Thyroid gland (tissue), 4 donors: ENCODE measurements around the gene PCDHGC5. TPM values are rescaled to one million over a fixed set of nuclear protein-coding genes. Genes with fewer than 3 reads are reported as not detected.
A peak's percentile ranks its signal among the peaks of the same experiment; 100 is the strongest.

Source experiments
- DNase-seq, 2 donors: peaks; one replicate each; pipeline ENCODE4 v3.0.0-alpha.2; 2019
- H3K27ac ChIP-seq, 3 donors: fragments of 200-600 bp; sonication (generic); 1 replicate in 2 of 3; 2 replicates in 1 of 3; pipeline ENCODE4 v1.5.1; 2016 to 2019; ENCODE audit warnings: mild to moderate bottlenecking in 1 of 3, moderate library complexity in 1 of 3
- H3K27me3 ChIP-seq: fragments of 200-600 bp; sonication (generic); one replicate; pipeline ENCODE4 v1.5.1; 2019
- H3K36me3 ChIP-seq, 2 donors: fragments of 200-600 bp; sonication (generic); one replicate each; pipeline ENCODE4 v1.5.1; 2016 to 2019
- H3K4me1 ChIP-seq, 2 donors: fragments of 200-600 bp; sonication (generic); one replicate each; pipeline ENCODE4 v1.5.1; 2017 to 2019
- H3K4me3 ChIP-seq, 3 donors: fragments of 200-600 bp; sonication (generic); replicated peaks in 1 of 3; 1 replicate in 2 of 3; 2 replicates in 1 of 3; pipeline ENCODE4 v1.5.1; 2016; ENCODE audit warnings: mild to moderate bottlenecking in 1 of 3
- H3K9me3 ChIP-seq: fragments of 200-600 bp; sonication (generic); one replicate; pipeline ENCODE4 v1.5.1; 2017
- POLR2A ChIP-seq, 2 donors: fragments of 450-650 bp; IDR thresholded peaks; one replicate each; pipeline ENCODE4 v1.6.1; 2017; ENCODE audit warnings: antibody characterized with exemption in 2 of 2, mild to moderate bottlenecking in 2 of 2, moderate library complexity in 1 of 2
- WGBS, 2 donors: methylation state at CpG; one replicate each; pipeline ENCODE4 v1.1.5; 2017; 5-methylcytosine and 5-hydroxymethylcytosine counted together
- intact Hi-C: fragments of 100-400 bp; cut with DNase I; formaldehyde crosslinking; loops from one replicate; pipeline ENCODE4 v1.15.1; 2023
- total RNA-seq, 4 donors: library from RNA; depleted of rRNA; stranded (reverse); fragments of >200 nt; gene quantifications; one replicate each; pipeline ENCODE4 v1.2.3, GENCODE V29; 2016
- TF ChIP-seq, protein P1 (sequence below), 6 experiments: fragments of 200-600 bp in 3 of 6; fragments of 450-650 bp in 3 of 6; sonication (generic) in 3 of 6; IDR thresholded peaks; one replicate each; pipeline ENCODE4 v1.5.1; 2016 to 2019; ENCODE audit warnings: antibody characterized with exemption in 6 of 6, mild to moderate bottlenecking in 2 of 6, inconsistent platforms in 1 of 6, moderate library complexity in 1 of 6

Gene PCDHGC5
- total RNA-seq, 4 donors from 2014 or later, result 1.8 to 3.4 (median 2.1) TPM

DNA sequence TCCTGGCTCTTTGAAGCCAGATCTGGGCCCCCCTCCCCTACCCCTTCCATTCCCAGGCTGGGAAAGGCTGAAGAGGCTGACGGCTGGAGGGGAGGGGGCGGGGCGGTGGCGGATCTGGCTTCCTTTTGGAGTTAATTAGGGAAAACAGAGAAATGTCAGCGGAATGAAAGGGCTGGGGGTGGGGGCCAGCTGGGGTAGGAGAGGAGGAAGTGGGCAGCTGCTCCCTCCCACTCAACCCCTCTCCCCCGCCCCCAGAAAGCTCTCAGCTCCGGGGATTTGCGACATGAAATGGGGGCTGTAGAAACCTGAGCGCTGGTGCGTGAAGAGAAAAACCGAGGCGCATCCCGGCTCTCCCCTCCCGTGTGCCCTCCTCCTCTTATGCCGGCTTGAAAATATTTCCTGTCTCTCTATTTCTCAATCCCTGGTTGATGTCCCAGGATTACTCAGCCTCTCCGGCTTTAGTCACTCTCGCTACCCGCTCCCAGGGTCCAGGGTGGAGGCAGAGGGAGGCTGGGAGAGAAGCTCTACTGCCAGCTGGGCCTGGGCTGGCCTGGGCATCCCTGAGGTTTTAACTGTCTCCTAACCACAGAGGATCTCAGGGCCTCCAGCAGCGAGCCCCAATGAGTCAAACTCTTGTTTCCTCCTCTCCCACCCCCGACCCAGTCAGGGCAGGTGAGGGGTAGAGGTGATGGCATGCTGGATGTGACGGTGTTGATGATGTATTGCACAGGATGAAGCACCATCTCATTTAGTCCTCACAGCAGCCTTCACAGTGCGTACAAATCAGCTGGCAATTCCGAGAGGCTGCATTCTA is 20.1 kb downstream of the PCDHGC5 start:
- intact Hi-C loops, result no loop called here
- Histone ChIP-seq H3K4me3 (peak overlapping the region in 1 of 3 donors; percentile 23), H3K36me3 (peaks cover 0 to 10% of the 10 kb centered on the region in 2 donors), H3K27me3 (no peaks in the 10 kb centered on the region), H3K27ac (peak overlapping the region; percentile 48 to 85 (median 81)), H3K9me3 (no peaks in the 10 kb centered on the region), H3K4me1 (peaks cover 22 to 39% of the 10 kb centered on the region in 2 donors)
- DNase-seq, result peak; percentile 31 to 38
- TF ChIP-seq, protein P1, sequence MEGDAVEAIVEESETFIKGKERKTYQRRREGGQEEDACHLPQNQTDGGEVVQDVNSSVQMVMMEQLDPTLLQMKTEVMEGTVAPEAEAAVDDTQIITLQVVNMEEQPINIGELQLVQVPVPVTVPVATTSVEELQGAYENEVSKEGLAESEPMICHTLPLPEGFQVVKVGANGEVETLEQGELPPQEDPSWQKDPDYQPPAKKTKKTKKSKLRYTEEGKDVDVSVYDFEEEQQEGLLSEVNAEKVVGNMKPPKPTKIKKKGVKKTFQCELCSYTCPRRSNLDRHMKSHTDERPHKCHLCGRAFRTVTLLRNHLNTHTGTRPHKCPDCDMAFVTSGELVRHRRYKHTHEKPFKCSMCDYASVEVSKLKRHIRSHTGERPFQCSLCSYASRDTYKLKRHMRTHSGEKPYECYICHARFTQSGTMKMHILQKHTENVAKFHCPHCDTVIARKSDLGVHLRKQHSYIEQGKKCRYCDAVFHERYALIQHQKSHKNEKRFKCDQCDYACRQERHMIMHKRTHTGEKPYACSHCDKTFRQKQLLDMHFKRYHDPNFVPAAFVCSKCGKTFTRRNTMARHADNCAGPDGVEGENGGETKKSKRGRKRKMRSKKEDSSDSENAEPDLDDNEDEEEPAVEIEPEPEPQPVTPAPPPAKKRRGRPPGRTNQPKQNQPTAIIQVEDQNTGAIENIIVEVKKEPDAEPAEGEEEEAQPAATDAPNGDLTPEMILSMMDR (IDR thresholded peaks at IDR 0.05), result no peak
- no peak for TF ChIP-seq POLR2A (IDR thresholded peaks at IDR 0.05)
- 18 to 26% methylated on average over 23 of the region's 23 CpGs for WGBS, 2 donors

DNA sequence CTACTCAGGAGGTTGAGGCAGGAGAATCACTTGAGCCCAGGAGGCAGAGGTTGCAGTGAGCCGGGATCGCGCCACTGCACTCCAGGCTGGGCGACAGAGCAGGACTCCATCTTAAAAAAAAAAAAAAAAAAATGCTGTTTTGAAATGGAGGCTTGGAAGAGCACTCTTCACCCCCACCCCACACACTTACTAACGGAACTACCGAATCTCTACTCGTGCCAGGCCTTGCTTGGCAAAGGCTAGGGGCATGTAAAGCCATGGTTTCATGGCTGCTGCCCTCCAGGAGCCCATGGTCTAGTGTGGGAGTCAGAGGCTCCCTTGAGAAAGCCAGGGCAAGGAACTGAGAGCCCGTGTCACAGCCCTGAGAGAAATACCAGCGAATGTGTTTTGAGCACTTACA is 21.3 kb downstream of the PCDHGC5 start:
- TF ChIP-seq, protein P1 (IDR thresholded peaks at IDR 0.05), result no peak
- TF ChIP-seq POLR2A (IDR thresholded peaks at IDR 0.05), result no peak
- Histone ChIP-seq H3K9me3 (no peaks in the 10 kb centered on the region), H3K27me3 (no peaks in the 10 kb centered on the region), H3K4me3 (no peak overlapping the region), H3K36me3 (peaks cover 0 to 10% of the 10 kb centered on the region in 2 donors), H3K27ac (no peak overlapping the region), H3K4me1 (peaks cover 27 to 51% of the 10 kb centered on the region in 2 donors)
- WGBS, 2 donors, result 92 to 94% methylated on average over 9 of the region's 9 CpGs
- no peak for DNase-seq
- intact Hi-C loops, result no loop called here

DNA sequence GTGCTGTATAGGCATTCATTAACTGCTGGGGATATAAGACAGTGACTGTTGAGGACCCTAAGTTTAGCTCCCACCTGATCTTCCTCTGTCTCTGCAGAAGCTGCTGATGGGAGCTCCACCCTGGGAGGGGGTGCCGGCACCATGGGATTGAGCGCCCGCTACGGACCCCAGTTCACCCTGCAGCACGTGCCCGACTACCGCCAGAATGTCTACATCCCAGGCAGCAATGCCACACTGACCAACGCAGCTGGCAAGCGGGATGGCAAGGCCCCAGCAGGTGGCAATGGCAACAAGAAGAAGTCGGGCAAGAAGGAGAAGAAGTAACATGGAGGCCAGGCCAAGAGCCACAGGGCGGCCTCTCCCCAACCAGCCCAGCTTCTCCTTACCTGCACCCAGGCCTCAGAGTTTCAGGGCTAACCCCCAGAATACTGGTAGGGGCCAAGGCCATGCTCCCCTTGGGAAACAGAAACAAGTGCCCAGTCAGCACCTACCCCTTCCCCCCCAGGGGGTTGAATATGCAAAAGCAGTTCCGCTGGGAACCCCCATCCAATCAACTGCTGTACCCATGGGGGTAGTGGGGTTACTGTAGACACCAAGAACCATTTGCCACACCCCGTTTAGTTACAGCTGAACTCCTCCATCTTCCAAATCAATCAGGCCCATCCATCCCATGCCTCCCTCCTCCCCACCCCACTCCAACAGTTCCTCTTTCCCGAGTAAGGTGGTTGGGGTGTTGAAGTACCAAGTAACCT is 22.1 kb downstream of the PCDHGC5 start:
- TF ChIP-seq POLR2A (IDR thresholded peaks at IDR 0.05), result no peak
- TF ChIP-seq, protein P1 (IDR thresholded peaks at IDR 0.05), result no peak
- WGBS, 2 donors, result 97% methylated on average over 5 to 13 of the region's 14 CpGs
- peaks cover 27 to 58% of the 10 kb centered on the region in 2 donors for H3K4me1 ChIP-seq

DNA sequence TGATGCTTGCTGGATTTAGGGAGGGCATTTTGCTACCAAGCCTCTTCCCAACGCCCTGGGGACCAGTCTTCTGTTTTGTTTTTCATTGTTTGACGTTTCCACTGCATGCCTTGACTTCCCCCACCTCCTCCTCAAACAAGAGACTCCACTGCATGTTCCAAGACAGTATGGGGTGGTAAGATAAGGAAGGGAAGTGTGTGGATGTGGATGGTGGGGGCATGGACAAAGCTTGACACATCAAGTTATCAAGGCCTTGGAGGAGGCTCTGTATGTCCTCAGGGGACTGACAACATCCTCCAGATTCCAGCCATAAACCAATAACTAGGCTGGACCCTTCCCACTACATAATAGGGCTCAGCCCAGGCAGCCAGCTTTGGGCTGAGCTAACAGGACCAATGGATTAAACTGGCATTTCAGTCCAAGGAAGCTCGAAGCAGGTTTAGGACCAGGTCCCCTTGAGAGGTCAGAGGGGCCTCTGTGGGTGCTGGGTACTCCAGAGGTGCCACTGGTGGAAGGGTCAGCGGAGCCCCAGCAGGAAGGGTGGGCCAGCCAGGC is 23.0 kb downstream of the PCDHGC5 start:
- no peak for DNase-seq
- Histone ChIP-seq H3K4me1 (peaks cover 27 to 64% of the 10 kb centered on the region in 2 donors), H3K36me3 (peaks cover 8 to 12% of the 10 kb centered on the region in 2 donors), H3K9me3 (no peaks in the 10 kb centered on the region), H3K27ac (peak overlapping the region in 1 of 3 donors; percentile 70), H3K4me3 (no peak overlapping the region), H3K27me3 (no peaks in the 10 kb centered on the region)
- WGBS, 2 donors, result 69 to 72% methylated on average over 4 of the region's 4 CpGs
- intact Hi-C loops, result no loop called here
- no peak for TF ChIP-seq POLR2A (IDR thresholded peaks at IDR 0.05)
- TF ChIP-seq, protein P1 (IDR thresholded peaks at IDR 0.05), result no peak

More for the DNA sequence above, 22.1 kb downstream of the PCDHGC5 start:
- no peaks in the 10 kb centered on the region for H3K27me3 ChIP-seq
- no peak overlapping the region for H3K27ac ChIP-seq
- intact Hi-C loops, result no loop called here
- H3K9me3 ChIP-seq, result no peaks in the 10 kb centered on the region
- no peak for DNase-seq
- no peak overlapping the region for H3K4me3 ChIP-seq
- peaks cover 0 to 10% of the 10 kb centered on the region in 2 donors for H3K36me3 ChIP-seq
